GM12892 (cell line): ENCODE data around the gene SCUBE1.

Experiments used
- POLR2A ChIP-seq: IDR thresholded peaks from 2 replicates; pipeline ENCODE4 v1.6.1; 2011; ENCODE audit warnings: low read depth, low read length, control low read depth
- TAF1 ChIP-seq: IDR thresholded peaks from 2 replicates; pipeline ENCODE4 v1.6.1; 2011; ENCODE audit warnings: low read depth, mild to moderate bottlenecking, control low read depth, low read length, borderline replicate concordance

GRCh38 chr22:43391306-43391705 is 48.1 kb upstream of the SCUBE1 start:
- no peak for TF ChIP-seq POLR2A
- TF ChIP-seq TAF1, result no peak
